Activated B cell treated with CpG ODN at 0.5 μM for 24 hours (primary cell): Measurements from ENCODE around the gene PRXL2B. TPM values are rescaled to one million over a fixed set of nuclear protein-coding genes. Genes with fewer than 3 reads are reported as not detected.

Experiments
- ATAC-seq: fragments of 200-7000 bp; cut with Tn5 transposase; one replicate; pipeline ENCODE4 v1.10.0; 2021; ENCODE audit warnings: low read depth, mild to moderate bottlenecking, moderate library complexity
- CTCF ChIA-PET: fragments of 350-600 bp; sonication (Branson Sonifier 250); formaldehyde crosslinking; loops from one replicate; lab custom pipeline; 2021; ENCODE audit warnings: antibody characterized with exemption; lab: Charles Lee
- POLR2A ChIA-PET: fragments of 350-600 bp; sonication (Branson Sonifier 250); formaldehyde crosslinking; loops from one replicate; lab custom pipeline; 2021; ENCODE audit warnings: antibody characterized with exemption; lab: Charles Lee
- DNase-seq: peaks from one replicate; pipeline ENCODE4 v3.0.0; 2022
- H3K27ac Mint-ChIP-seq: one replicate; pipeline ENCODE4 v1.8.0; 2020; ENCODE audit warnings: mixed read lengths
- H3K27me3 Mint-ChIP-seq: one replicate; pipeline ENCODE4 v1.8.0; 2021; ENCODE audit warnings: mixed read lengths
- H3K36me3 Mint-ChIP-seq: one replicate; pipeline ENCODE4 v1.8.0; 2021; ENCODE audit warnings: low read depth, mixed read lengths
- H3K4me1 Mint-ChIP-seq: one replicate; pipeline ENCODE4 v1.8.0; 2021; ENCODE audit warnings: mixed read lengths
- H3K4me3 Mint-ChIP-seq: one replicate; pipeline ENCODE4 v1.8.0; 2020; ENCODE audit warnings: mild to moderate bottlenecking, mixed read lengths
- H3K9me3 Mint-ChIP-seq: one replicate; pipeline ENCODE4 v1.8.0; 2020; ENCODE audit warnings: mixed read lengths
- intact Hi-C: fragments of 100-400 bp; cut with micrococcal nuclease; formaldehyde crosslinking; loops from one replicate; pipeline ENCODE4 v1.15.1; 2024
- total RNA-seq: library from RNA; stranded (reverse); gene quantifications from 2 replicates; pipeline ENCODE4 v1.2.3, GENCODE V29; 2022
- TF ChIP-seq, protein P1 (sequence below): fragments of 200-600 bp; IDR thresholded peaks from one replicate; pipeline ENCODE4 v1.8.0; 2022; ENCODE audit warnings: antibody characterized with exemption, mild to moderate bottlenecking

Gene PRXL2B
- total RNA-seq, 1 donor from 2014 or later = 12.6 TPM

DNA sequence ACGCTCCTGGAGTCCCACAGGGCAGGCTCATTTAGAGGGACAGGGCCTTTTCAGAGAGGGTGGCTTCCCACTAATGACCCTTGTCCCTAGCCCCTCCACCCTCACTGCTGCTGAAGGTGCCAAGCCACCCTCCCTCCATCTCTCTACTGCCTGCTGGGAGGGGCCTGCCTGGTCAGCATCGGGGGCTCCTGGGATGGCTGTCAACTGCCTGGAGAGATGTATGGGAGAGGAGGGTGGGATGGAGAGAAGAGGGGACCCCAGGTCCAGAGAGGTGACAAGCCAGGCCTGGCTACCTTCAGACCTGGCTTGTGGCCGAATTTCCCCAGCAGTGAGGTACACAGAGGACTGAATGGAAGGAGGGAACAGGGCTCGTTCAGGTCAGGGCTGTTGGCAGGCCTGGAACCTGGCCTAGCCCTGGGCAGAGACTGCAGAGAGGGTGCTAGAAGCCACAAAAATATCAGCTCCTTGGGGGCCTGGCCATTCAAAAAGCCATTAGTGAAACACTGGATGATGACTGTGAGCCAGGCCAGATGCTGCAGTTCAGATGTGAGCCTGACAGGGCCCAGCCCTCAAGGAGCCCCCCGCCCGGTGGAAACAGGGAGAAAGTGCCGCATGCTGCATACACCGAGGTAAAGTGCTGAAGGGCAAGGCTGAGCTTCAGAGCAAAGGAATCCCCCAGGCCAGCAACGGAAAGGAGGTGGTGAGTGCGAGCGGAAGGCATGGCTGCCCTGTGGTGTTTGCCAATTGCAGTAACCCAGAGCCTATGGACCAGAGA is 26.2 kb downstream of the PRXL2B start:
- Mint-ChIP-seq H3K4me1 (no peaks in the 10 kb centered on the region), H3K36me3 (no peaks in the 10 kb centered on the region), H3K27ac (no peak overlapping the region), H3K27me3 (peaks cover 16% of the 10 kb centered on the region), H3K9me3 (peaks cover 11% of the 10 kb centered on the region), H3K4me3 (no peak overlapping the region)
- ATAC-seq (no peak), DNase-seq (no peak)
- POLR2A ChIA-PET = no interaction called here
- CTCF ChIA-PET = no interaction called here
- TF ChIP-seq, protein P1, sequence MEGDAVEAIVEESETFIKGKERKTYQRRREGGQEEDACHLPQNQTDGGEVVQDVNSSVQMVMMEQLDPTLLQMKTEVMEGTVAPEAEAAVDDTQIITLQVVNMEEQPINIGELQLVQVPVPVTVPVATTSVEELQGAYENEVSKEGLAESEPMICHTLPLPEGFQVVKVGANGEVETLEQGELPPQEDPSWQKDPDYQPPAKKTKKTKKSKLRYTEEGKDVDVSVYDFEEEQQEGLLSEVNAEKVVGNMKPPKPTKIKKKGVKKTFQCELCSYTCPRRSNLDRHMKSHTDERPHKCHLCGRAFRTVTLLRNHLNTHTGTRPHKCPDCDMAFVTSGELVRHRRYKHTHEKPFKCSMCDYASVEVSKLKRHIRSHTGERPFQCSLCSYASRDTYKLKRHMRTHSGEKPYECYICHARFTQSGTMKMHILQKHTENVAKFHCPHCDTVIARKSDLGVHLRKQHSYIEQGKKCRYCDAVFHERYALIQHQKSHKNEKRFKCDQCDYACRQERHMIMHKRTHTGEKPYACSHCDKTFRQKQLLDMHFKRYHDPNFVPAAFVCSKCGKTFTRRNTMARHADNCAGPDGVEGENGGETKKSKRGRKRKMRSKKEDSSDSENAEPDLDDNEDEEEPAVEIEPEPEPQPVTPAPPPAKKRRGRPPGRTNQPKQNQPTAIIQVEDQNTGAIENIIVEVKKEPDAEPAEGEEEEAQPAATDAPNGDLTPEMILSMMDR = no peak
- intact Hi-C loops = no loop called here

DNA sequence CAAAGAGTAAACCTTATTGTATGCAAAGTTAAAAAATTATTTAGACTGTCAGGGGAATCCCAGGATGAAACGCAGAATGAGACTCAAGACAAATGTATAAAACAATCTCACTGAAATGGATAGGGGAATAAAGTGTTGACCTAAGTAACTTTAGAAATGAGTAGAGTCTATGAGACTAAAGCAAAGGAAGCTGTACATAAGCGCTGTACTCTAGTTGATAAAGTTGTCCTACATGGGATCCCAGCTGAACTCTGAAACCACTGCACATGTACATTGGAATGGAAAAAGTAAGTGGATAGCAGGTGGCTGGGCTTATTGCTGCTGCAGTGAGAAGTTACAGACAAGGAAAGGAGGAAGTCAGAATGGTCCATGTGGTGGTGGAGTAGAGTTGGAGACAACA is 27.6 kb downstream of the PRXL2B start:
- no peak overlapping the region for H3K27ac Mint-ChIP-seq
- ATAC-seq = no peak
- ChIA-PET POLR2A (interaction anchor here (1.5 kb wide), 1 partner anchor 27 kb away, joined by 3 read pairs; no protein-coding TSS in a partner anchor), CTCF (no interaction called here)
- no peaks in the 10 kb centered on the region for H3K36me3 Mint-ChIP-seq
- no peak for DNase-seq
- TF ChIP-seq, protein P1 = no peak
- no peaks in the 10 kb centered on the region for H3K4me1 Mint-ChIP-seq
- H3K9me3 Mint-ChIP-seq = peaks cover 11% of the 10 kb centered on the region
- H3K27me3 Mint-ChIP-seq = peaks cover 18% of the 10 kb centered on the region
- H3K4me3 Mint-ChIP-seq = no peak overlapping the region
- intact Hi-C loops = no loop called here

DNA sequence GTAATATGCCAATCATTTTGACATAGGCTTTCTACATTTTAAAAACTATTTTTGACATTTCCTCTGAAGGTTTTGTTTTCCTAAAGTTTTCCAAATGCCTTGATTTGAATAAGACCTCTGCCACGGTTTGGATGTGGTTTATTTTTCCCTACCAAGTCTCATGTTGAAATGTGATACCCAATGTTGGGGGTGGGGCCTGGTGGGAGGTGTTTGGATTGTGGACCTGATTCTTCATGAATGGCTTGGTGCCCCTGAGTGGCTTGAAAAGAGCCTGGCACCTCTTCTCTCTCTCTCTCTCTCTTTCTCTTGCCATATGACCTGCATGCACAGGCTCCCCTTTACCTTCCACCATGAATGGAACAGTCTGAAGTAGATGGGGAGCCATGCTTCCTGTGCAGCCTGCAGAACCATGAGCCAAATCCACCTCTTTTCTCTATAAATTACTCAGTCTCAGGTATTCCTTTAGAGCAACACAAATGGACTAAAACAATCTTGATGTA is 31.4 kb downstream of the PRXL2B start:
- CTCF ChIA-PET = no interaction called here
- Mint-ChIP-seq H3K4me1 (no peaks in the 10 kb centered on the region), H3K27ac (no peak overlapping the region), H3K9me3 (peaks cover 18% of the 10 kb centered on the region), H3K27me3 (peaks cover 24% of the 10 kb centered on the region), H3K36me3 (no peaks in the 10 kb centered on the region), H3K4me3 (no peak overlapping the region)
- intact Hi-C loops = no loop called here
- POLR2A ChIA-PET = no interaction called here
- ATAC-seq (no peak), DNase-seq (no peak)
- TF ChIP-seq, protein P1 = no peak

DNA sequence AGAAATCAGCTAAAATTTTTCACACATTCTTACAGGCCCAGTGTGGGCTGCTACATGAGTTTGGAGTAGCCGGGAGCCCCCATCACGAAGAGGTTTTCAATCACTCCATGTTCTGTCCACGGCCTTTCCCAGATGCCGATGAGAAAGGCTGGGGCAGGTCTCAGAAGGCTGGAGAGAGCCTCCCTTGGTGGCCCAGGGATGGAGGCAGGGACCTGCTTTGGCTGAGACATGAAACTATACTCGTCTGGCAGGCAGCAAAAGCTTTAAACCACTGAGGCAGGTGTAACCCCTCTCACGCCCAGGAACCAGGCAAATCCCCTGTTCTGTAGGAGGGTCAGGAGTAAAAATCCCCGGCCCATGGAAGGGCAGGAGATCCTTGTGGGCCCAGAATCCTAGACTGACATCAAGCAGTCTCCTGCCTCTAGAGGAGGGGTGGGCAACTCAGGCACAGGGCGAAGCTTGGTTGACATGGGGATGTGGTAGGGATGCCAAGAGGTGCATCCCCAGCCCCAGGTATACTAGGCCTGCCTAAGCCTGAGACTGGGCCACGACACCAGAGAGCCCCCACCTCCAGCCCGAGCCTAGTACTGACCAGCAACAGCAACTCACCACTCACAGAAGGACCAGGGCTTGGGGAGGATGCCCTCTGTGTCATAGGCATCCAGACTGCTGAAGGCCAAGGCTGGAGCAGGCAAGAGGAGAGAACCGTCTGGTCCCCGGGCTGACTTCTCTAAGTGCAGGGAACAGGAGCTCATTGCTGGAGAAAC is 37.2 kb downstream of the PRXL2B start:
- H3K9me3 Mint-ChIP-seq = peaks cover 7% of the 10 kb centered on the region
- no peak overlapping the region for H3K27ac Mint-ChIP-seq
- ATAC-seq (no peak), DNase-seq (peak; percentile 12)
- intact Hi-C loops = no loop called here
- POLR2A ChIA-PET = no interaction called here
- H3K4me3 Mint-ChIP-seq = no peak overlapping the region
- peaks cover 39% of the 10 kb centered on the region for H3K27me3 Mint-ChIP-seq
- no peaks in the 10 kb centered on the region for H3K4me1 Mint-ChIP-seq
- TF ChIP-seq, protein P1 = no peak
- no peaks in the 10 kb centered on the region for H3K36me3 Mint-ChIP-seq
- CTCF ChIA-PET = no interaction called here

DNA sequence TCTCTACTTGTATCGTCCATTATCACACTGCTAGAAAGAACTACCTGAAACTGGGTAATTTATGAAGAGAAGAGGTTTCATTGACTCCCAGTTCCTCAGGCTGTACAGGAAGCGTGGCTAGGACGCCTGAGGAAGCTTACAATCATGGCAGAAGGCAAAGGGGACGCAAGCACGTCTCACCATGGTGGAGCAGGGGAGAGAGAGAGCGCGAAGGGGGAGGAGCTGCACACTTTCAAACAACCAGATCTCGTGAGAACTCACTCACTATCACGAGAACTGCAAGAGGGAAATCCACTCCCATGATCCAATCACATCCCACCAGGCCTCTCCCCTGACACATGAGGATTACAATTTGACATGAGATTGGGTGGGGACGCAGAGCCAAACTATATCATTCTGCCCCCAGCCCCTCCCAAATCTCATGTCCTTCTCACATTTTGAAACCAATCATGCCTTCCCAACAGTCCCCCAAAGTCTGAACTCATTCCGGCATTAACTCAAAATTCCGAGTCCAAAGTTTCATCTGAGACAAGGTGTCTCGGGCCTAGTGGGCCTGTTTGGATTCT is 38.2 kb downstream of the PRXL2B start:
- Mint-ChIP-seq H3K27ac (no peak overlapping the region), H3K36me3 (no peaks in the 10 kb centered on the region), H3K4me3 (no peak overlapping the region), H3K27me3 (peaks cover 42% of the 10 kb centered on the region), H3K9me3 (peaks cover 5% of the 10 kb centered on the region), H3K4me1 (no peaks in the 10 kb centered on the region)
- intact Hi-C loops = no loop called here
- CTCF ChIA-PET = no interaction called here
- TF ChIP-seq, protein P1 = no peak
- DNase-seq (no peak), ATAC-seq (no peak)
- POLR2A ChIA-PET = no interaction called here
